ENCODE measurements around the gene NUFIP1. TPM values are rescaled to one million over a fixed set of nuclear protein-coding genes. Genes with fewer than 3 reads are reported as not detected.
A peak's percentile ranks its signal among the peaks of the same experiment; 100 is the strongest.

The NUFIP1 gene
- polyA plus RNA-seq, 3 donors, result 0.83 to 1.1 (median 0.95) TPM

- peak overlapping the region; percentile 62 to 82 (median 78) for H3K4me3 ChIP-seq (replicated peaks in 1 of 3; ENCODE audit: low read depth in 2 of 3, low read length in 3 of 3)
- WGBS (ENCODE audit: insufficient coverage), result 98% methylated on average over 8 of the region's 18 CpGs
- H3K27me3 Mint-ChIP-seq (ENCODE audit: low read depth in 3 of 3), result peaks cover 0 to 4% (median 0%) of the 10 kb centered on the region in 3 donors
- peak overlapping the region; percentile 72 for H3K9ac ChIP-seq (ENCODE audit: insufficient read depth, low read length, poor library complexity, severe bottlenecking)
- H3K27me3 ChIP-seq (ENCODE audit: control insufficient read depth in 2 of 2, insufficient read depth in 2 of 2, low read length in 2 of 2), result no peaks in the 10 kb centered on the region
- no peaks in the 10 kb centered on the region for H3K79me2 ChIP-seq (ENCODE audit: insufficient read depth, low read length)
- H3K36me3 Mint-ChIP-seq, result no peaks in the 10 kb centered on the region
- no peaks in the 10 kb centered on the region for H3K36me3 ChIP-seq (replicated peaks in 1 of 2; ENCODE audit: control insufficient read depth in 1 of 2, insufficient read depth in 2 of 2, low read length in 2 of 2)
- no peaks in the 10 kb centered on the region for H4K20me1 ChIP-seq (ENCODE audit: insufficient read depth, low read length)
- no peaks in the 10 kb centered on the region for H3K4me1 Mint-ChIP-seq
- H3K27ac Mint-ChIP-seq, result no peak overlapping the region
- H3K27ac ChIP-seq (ENCODE audit: low read depth in 1 of 2, low read length in 2 of 2), result peak overlapping the region; percentile 82 to 93
- H3K9me3 ChIP-seq (replicated peaks in 1 of 2; ENCODE audit: control insufficient read depth in 1 of 2, insufficient read depth in 1 of 2, low read length in 2 of 2), result no peaks in the 10 kb centered on the region
- peak overlapping the region; percentile 93 for H2AFZ ChIP-seq (ENCODE audit: insufficient read depth, low read depth, low read length, poor library complexity, severe bottlenecking)
- H3K4me1 ChIP-seq (ENCODE audit: control insufficient read depth in 1 of 2, insufficient read depth in 2 of 2, low read length in 2 of 2), result peaks cover 14 to 20% of the 10 kb centered on the region in 2 donors
- peak overlapping the region; percentile 86 for H3K4me2 ChIP-seq (replicated peaks; ENCODE audit: extremely low read depth, low read length, poor library complexity, severe bottlenecking)
- TF ChIP-seq CTCF (IDR thresholded peaks at IDR 0.05), result no peak
- H3K9me3 Mint-ChIP-seq, result no peaks in the 10 kb centered on the region
- intact Hi-C loops (cut with micrococcal nuclease), result loop anchor here (5.0 to 10.0 kb wide), 4 partner anchors 68 to 342 kb away; partner anchors contain the start of genes TSC22D1 (in 2 of the 2), GPALPP1 (in 1 of the 2) and NUFIP1 (in 1 of the 2)
- DNase-seq, result no peak
- H3K4me3 Mint-ChIP-seq, result peak overlapping the region in 1 of 2 donors; percentile 18
These were observed 70.0 kb downstream of the NUFIP1 start for GRCh38 chr13:44919104-44919804.

- Mint-ChIP-seq H3K4me1 (no peaks in the 10 kb centered on the region), H3K36me3 (no peaks in the 10 kb centered on the region), H3K9me3 (no peaks in the 10 kb centered on the region), H3K4me3 (no peak overlapping the region), H3K27me3 (ENCODE audit: low read depth in 3 of 3) (peaks cover 0 to 4% (median 0%) of the 10 kb centered on the region in 3 donors), H3K27ac (no peak overlapping the region)
- intact Hi-C loops (cut with micrococcal nuclease), result loop anchor here (5.0 to 10.0 kb wide), 4 partner anchors 69 to 341 kb away; partner anchors contain the start of genes TSC22D1 (in 2 of the 2), GPALPP1 (in 1 of the 2) and NUFIP1 (in 1 of the 2)
- Histone ChIP-seq H3K4me2 (replicated peaks; ENCODE audit: extremely low read depth, low read length, poor library complexity, severe bottlenecking) (peak overlapping the region; percentile 86), H3K9ac (ENCODE audit: insufficient read depth, low read length, poor library complexity, severe bottlenecking) (peak overlapping the region; percentile 72), H3K4me3 (replicated peaks in 1 of 3; ENCODE audit: low read depth in 2 of 3, low read length in 3 of 3) (peak overlapping the region; percentile 62 to 82 (median 78)), H3K27me3 (ENCODE audit: control insufficient read depth in 2 of 2, insufficient read depth in 2 of 2, low read length in 2 of 2) (no peaks in the 10 kb centered on the region), H4K20me1 (ENCODE audit: insufficient read depth, low read length) (no peaks in the 10 kb centered on the region), H3K36me3 (replicated peaks in 1 of 2; ENCODE audit: control insufficient read depth in 1 of 2, insufficient read depth in 2 of 2, low read length in 2 of 2) (no peaks in the 10 kb centered on the region), H2AFZ (ENCODE audit: insufficient read depth, low read depth, low read length, poor library complexity, severe bottlenecking) (peak overlapping the region; percentile 93), H3K79me2 (ENCODE audit: insufficient read depth, low read length) (no peaks in the 10 kb centered on the region), H3K4me1 (ENCODE audit: control insufficient read depth in 1 of 2, insufficient read depth in 2 of 2, low read length in 2 of 2) (peaks cover 14 to 20% of the 10 kb centered on the region in 2 donors), H3K27ac (ENCODE audit: low read depth in 1 of 2, low read length in 2 of 2) (peak overlapping the region; percentile 82 to 93), H3K9me3 (replicated peaks in 1 of 2; ENCODE audit: control insufficient read depth in 1 of 2, insufficient read depth in 1 of 2, low read length in 2 of 2) (no peaks in the 10 kb centered on the region)
- WGBS (ENCODE audit: insufficient coverage), result 8% methylated on average over 24 of the region's 26 CpGs
- peak in 2 of 3 donors; percentile 76 to 82 for DNase-seq
- peak; percentile 89 for TF ChIP-seq CTCF (IDR thresholded peaks at IDR 0.05)
These were observed 70.8 kb downstream of the NUFIP1 start for GRCh38 chr13:44918326-44919103.
